Cardiac muscle cell (in vitro differentiated cells and primary cell): Measurements from ENCODE around the gene BORCS5. TPM values are rescaled to one million over a fixed set of nuclear protein-coding genes. Genes with fewer than 3 reads are reported as not detected.

Experiments used
- DNase-seq, 2 donors: peaks; one replicate each; pipeline versions ENCODE4 v3.0.0 to v3.0.0-alpha.2; 2010 to 2017; ENCODE audit warnings: low read depth in 1 of 2, low spot score in 1 of 2
- H3K27ac ChIP-seq: fragments of 200-600 bp; sonication (generic); 2 replicates; pipeline ENCODE4 v1.5.1; 2016
- H3K27me3 ChIP-seq: fragments of 200-600 bp; sonication (generic); 2 replicates; pipeline ENCODE4 v1.6.0; 2016; ENCODE audit warnings: control low read depth
- H3K36me3 ChIP-seq: fragments of 200-600 bp; sonication (generic); 2 replicates; pipeline ENCODE4 v1.5.1; 2016; ENCODE audit warnings: control low read depth
- H3K4me1 ChIP-seq: fragments of 200-600 bp; sonication (generic); 2 replicates; pipeline ENCODE4 v1.8.1; 2017; ENCODE audit warnings: low read depth, mild to moderate bottlenecking, mixed run types
- H3K4me3 ChIP-seq: fragments of 200-600 bp; sonication (generic); 2 replicates; pipeline ENCODE4 v1.5.1; 2016; ENCODE audit warnings: mild to moderate bottlenecking
- H3K9me3 ChIP-seq: fragments of 200-600 bp; sonication (generic); 2 replicates; pipeline ENCODE4 v1.5.1; 2017; ENCODE audit warnings: low read depth, mild to moderate bottlenecking, control low read depth
- polyA plus RNA-seq: library from polyadenylated mRNA; unstranded; fragments of >200 nt; fragmentation: Nextera tagmentation; extraction: Ambion mirVana; gene quantifications from 2 replicates; pipeline ENCODE4 v1.2.1, GENCODE V29; 2016
- total RNA-seq: library from RNA; depleted of rRNA; stranded (reverse); fragments of >200 nt; gene quantifications from 2 replicates; pipeline ENCODE4 v1.2.3, GENCODE V29; 2016
- TF ChIP-seq, protein P1 (sequence below): IDR thresholded peaks from 2 replicates; pipeline ENCODE4 v1.5.1; 2012; ENCODE audit warnings: low read depth, mild to moderate bottlenecking, low read length

Gene BORCS5
- total and polyA plus RNA-seq, 2 experiments from 2014 or later = 9.2 to 17.3 TPM

DNA sequence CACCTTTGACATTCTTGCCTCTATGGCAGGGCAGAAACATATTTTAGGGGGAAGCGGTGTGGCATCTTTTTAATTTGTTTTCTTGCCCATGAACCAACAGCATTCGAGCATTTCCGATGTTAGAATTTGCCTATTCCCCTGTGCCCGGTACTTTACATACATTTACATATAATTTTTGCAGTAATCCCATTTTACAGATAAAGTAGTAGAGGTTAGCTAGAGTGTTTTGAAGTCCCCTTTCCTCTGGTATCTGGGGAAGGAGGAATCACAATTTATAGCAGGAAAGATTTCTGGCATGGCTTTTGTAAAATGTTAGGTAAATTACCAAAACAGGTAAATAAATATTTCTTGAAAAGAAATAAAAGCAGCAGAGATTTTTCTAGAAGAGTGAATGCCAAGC, 1.6 kb downstream of the BORCS5 start:
- no peaks in the 10 kb centered on the region for H3K27me3 ChIP-seq
- H3K27ac ChIP-seq = no peak overlapping the region
- no peak for DNase-seq
- peaks cover 8% of the 10 kb centered on the region for H3K4me1 ChIP-seq
- no peak overlapping the region for H3K4me3 ChIP-seq
- H3K36me3 ChIP-seq = no peaks in the 10 kb centered on the region
- TF ChIP-seq, protein P1, sequence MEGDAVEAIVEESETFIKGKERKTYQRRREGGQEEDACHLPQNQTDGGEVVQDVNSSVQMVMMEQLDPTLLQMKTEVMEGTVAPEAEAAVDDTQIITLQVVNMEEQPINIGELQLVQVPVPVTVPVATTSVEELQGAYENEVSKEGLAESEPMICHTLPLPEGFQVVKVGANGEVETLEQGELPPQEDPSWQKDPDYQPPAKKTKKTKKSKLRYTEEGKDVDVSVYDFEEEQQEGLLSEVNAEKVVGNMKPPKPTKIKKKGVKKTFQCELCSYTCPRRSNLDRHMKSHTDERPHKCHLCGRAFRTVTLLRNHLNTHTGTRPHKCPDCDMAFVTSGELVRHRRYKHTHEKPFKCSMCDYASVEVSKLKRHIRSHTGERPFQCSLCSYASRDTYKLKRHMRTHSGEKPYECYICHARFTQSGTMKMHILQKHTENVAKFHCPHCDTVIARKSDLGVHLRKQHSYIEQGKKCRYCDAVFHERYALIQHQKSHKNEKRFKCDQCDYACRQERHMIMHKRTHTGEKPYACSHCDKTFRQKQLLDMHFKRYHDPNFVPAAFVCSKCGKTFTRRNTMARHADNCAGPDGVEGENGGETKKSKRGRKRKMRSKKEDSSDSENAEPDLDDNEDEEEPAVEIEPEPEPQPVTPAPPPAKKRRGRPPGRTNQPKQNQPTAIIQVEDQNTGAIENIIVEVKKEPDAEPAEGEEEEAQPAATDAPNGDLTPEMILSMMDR = no peak
- H3K9me3 ChIP-seq = no peaks in the 10 kb centered on the region

DNA sequence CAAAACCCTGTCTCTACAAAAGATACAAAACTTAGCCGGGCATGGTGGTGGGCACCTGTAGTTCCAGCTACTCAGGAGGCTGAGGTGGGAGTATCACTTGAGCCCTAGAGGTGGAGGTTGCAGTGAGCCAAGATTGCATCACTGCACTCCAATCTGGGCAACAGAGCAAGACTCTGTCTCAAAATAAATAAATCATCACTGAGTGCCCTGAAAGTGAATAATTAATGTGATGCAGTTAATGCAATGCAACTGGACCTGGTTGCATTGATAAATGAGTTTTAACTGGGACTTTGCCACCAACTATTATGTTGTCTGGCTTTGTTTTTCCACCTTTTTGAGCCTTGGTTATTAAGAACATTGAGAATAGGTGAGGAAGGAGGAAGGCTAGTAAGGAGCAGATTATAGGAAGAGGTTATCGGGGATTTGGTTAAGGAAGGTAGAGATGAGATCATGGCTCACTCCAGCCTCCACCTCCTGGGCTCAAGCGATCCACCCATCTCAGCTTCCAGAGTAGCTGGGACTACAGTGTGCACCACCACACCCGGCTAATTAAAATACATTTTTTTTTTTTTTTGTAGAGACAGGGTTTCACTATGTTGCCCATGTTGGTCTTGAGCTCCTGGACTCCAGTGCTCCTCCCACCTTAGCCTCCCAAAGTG, 8.0 kb downstream of the BORCS5 start:
- no peaks in the 10 kb centered on the region for H3K27me3 ChIP-seq
- no peaks in the 10 kb centered on the region for H3K4me1 ChIP-seq
- TF ChIP-seq, protein P1 = no peak
- no peak for DNase-seq
- H3K36me3 ChIP-seq = no peaks in the 10 kb centered on the region
- no peak overlapping the region for H3K4me3 ChIP-seq
- H3K9me3 ChIP-seq = no peaks in the 10 kb centered on the region
- H3K27ac ChIP-seq = no peak overlapping the region

DNA sequence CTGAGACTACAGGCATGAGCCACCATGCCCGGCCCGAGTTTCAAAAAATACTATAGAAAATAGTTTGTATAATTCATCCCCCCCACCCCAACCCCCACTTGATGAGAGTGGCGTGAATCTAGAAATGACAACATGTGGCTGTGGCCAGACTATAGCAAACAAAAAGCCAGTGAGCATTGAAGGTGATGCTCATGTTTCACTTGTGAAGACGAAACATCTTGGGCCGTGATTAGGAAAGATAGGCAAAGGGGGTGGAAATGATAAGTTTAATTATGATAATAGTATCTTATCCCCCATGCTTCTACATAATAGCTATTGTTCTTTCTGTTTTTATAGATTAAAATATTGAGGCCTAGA, 8.5 kb downstream of the BORCS5 start:
- DNase-seq = no peak
- H3K4me3 ChIP-seq = no peak overlapping the region
- no peaks in the 10 kb centered on the region for H3K9me3 ChIP-seq
- TF ChIP-seq, protein P1 = no peak
- no peaks in the 10 kb centered on the region for H3K27me3 ChIP-seq
- no peaks in the 10 kb centered on the region for H3K36me3 ChIP-seq
- H3K27ac ChIP-seq = no peak overlapping the region
- no peaks in the 10 kb centered on the region for H3K4me1 ChIP-seq

DNA sequence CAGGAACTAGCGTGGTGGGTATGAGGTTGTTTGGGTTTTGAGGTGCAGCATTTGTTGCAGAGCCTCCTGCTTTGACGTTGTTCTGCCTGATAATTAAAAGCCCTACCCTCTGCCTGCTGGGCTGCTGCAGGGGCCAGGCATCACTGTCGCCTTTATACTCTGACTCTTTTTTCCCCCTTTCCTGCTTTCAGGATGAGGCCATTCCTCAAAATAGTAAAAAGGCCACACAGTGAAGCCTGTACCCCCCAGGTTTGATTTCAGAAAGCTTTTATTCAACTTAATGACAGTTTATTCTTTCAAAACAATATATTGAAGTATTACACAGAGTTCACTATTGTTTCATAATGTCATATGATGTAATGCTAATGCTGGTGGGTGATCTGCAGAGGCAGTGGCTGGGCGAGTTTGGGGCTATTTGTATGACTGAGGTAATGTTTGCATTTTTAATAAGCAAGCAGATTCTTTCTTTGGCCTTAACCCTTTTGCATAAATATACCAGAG, 9.1 kb downstream of the BORCS5 start:
- Histone ChIP-seq H3K27me3 (no peaks in the 10 kb centered on the region), H3K36me3 (no peaks in the 10 kb centered on the region), H3K4me1 (no peaks in the 10 kb centered on the region), H3K4me3 (no peak overlapping the region), H3K9me3 (no peaks in the 10 kb centered on the region), H3K27ac (no peak overlapping the region)
- DNase-seq = peak in 1 of 2 donors; percentile 35
- TF ChIP-seq, protein P1 = no peak

DNA sequence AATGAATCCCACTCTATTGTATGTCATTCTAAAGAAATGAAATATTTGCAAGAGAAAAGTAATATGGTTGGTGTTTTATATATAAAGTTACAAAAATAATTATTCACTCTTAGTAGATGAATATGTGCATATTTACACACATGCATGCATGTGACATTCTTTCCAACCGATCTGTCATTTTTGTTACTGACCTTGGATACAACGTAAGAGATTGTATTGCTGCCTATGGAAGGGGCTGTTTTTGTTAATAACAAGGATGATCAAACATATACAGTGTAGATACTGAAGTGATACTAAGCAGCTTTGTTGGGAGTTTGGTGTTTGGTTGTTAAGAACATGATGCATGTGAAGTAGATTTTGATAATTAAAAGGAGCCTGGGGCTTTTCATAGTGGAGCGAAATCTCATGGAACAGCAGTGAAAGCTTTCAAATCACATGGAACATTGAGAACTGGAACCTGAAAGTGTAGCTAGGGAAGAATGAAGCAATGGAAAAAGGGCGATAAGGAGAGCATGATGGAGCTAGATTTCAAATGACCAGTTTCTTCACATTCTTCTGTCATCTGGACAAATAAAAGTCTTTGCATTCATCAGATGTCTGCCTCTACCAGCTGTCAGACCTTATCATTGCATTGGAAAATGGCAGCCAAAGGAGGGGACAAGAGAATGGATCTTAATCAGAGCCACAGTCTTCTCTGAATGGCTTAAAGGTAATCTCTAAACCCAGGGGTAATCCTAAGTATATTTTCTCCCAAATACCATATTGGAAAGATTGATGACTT, 10.0 kb downstream of the BORCS5 start:
- no peaks in the 10 kb centered on the region for H3K27me3 ChIP-seq
- no peak overlapping the region for H3K27ac ChIP-seq
- H3K9me3 ChIP-seq = no peaks in the 10 kb centered on the region
- no peaks in the 10 kb centered on the region for H3K36me3 ChIP-seq
- no peak for DNase-seq
- H3K4me1 ChIP-seq = no peaks in the 10 kb centered on the region
- TF ChIP-seq, protein P1 = no peak
- H3K4me3 ChIP-seq = no peak overlapping the region
